SH-SY5Y (cell line): ENCODE data around the gene MACROD2.

ENCODE experiments used
- GATA2 ChIP-seq: IDR thresholded peaks from 2 replicates; pipeline ENCODE4 v1.6.1; 2011; ENCODE audit warnings: mild to moderate bottlenecking, low read depth, low read length
- GATA3 ChIP-seq: IDR thresholded peaks from 2 replicates; pipeline ENCODE4 v1.6.1; 2011; ENCODE audit warnings: low read depth, mild to moderate bottlenecking, low read length, moderate library complexity

The MACROD2 gene

DNA sequence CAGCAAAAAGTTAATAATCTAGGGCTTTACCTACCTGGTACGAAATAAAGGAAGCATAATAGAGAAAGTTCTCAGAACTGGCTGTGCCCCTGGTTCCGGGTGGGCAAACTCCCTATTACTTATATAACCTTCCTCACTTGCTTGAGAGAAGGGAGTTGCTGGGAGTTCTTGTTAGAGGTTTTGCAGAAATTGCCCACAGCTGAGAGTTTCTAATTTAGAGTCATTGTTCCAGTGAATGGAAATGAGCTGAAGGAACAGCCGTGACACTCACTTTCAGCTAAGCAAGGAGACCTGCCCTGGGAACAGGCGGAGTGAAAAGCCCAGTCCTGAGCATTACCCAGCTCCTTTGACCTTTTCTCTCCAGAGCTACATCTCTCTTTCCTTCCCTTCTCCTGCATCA lies 936.7 kb downstream of the MACROD2 start:
- no peak for TF ChIP-seq GATA2
- no peak for TF ChIP-seq GATA3

DNA sequence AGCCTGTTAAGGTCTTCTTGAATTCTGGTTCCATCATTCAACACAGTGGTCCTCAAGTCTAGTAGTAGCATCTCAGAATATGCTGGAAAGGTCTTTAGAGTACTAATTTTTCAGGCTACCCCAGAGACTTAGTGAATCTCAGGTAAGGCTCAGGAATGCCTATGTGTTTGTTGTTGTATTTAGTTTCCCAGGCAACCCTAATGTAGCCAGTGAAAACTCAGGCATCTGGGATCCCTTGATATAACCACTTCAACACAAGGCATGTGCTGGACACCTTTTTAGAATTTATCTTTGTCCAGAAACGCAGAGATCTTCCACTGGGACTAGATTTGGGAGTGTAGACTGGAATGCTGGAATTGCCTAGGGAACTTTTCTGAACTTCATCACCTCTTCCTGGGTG lies 940.0 kb downstream of the MACROD2 start:
- TF ChIP-seq GATA2 (no peak), GATA3 (no peak)

DNA sequence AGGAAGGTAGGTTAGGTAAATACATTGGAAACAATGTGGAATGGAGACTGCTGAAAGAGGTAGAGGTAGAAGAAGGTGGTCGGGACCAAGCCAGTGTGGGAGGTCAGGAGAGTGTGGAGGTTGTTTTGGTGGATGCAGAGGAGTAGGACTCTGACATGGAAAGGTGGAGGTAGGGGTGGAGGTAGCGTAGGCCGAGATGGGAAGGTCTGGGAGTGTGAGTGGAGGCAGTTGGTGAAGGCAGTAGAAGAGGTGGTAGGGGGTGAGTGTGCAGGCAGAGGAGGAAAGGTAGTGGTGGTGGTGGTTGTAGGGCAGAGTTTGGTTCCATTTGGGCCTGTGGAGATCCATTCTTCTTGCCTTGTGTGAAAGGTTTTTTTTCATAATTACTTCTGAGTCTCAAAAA lies 941.7 kb downstream of the MACROD2 start:
- no peak for TF ChIP-seq GATA2
- no peak for TF ChIP-seq GATA3

DNA sequence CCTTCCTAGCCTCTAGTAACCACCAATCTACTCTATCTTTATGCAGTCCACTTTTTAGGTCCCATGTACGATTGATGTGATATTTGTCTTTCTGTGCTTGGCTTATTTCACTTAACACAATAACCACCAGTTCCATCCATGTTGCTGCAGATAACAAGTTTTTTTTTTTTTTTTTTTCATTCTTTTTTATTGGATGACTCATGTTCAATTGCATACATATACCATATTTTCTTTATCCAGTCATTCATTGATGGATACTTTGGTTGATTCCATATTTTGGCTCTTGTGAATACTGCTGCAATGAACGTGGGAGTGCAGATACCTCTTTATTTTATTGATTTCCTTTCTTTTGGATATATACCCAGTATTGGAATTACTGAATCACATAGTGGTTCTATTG lies 942.5 kb downstream of the MACROD2 start:
- no peak for TF ChIP-seq GATA3
- TF ChIP-seq GATA2 = no peak

DNA sequence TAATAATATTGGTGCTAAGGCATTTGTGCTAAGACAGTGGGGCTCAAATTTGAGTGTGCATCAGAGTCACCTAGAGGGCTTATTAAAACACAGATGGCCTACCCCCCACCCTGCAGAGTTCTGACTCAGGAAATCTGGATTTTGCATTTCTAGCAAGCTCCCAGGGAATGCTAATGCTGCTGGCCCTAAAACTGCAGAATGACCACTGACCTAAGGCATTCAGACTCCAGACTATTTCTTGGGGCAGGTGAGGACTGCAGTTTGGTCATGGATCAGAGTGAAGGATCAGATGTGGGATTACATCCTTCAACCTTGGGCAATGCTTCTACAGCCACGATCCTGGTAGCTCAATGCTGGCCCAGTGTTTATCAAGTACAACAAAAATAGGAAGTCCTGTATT lies 952.2 kb downstream of the MACROD2 start:
- TF ChIP-seq GATA2 (no peak), GATA3 (no peak)

DNA sequence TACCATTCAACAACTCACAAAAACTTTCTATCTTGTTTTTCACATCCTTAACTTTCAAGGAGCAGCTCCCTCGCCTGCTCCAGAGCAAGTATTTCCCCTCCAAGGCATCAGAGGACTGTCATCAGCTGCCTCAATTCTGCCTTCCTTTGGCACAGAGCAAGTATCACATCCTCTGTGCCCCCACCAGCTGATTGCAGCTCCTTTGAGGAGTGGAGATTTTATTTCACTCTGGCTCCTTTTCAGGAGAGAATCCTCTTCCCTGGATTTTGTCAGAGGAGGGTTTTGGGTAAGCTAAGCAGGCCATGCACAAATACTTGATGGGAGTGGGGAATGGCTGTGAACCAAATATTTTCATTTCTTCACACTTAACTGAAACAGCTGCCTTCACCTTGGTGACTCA lies 952.6 kb downstream of the MACROD2 start:
- TF ChIP-seq GATA2 = no peak
- TF ChIP-seq GATA3 = no peak

DNA sequence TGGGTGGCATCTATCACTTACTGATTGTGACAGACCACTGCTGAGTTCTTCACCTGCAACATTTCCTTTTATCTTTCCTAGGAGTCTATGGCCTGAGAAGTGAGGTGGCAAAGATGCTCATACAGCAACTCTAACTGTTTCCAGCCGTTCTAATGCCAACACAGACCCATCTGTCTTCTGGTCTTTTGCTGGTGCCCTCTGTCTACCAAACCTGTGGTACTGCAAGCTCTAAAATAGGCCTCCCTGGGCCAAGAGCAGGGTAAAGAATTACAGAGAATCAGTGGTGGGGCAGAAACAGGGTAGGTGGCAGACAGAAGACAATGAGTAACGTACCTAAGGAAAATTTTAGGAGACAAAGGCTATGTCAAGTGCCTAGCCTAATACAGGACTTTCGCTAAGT lies 953.1 kb downstream of the MACROD2 start:
- TF ChIP-seq GATA2 (no peak), GATA3 (no peak)

DNA sequence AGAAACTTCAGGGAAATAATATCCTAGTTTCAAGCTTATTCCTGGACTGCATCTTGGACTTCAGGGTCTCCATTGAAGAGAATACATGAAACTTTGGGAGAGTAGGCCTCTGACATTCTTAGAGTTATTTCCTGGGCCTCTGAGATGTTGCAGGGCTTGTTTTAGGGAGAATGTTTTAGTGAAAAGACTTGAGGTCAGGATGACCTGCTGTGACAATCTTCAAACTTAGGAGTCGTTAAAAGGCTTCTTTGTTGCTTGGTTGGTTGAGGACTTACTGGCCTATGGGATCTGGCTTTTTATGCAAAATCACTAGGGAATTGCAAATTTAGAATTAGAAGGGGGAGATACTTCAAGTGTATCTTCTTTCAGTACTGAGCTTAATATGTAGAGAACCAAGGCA lies 955.3 kb downstream of the MACROD2 start:
- TF ChIP-seq GATA2 (no peak), GATA3 (no peak)

DNA sequence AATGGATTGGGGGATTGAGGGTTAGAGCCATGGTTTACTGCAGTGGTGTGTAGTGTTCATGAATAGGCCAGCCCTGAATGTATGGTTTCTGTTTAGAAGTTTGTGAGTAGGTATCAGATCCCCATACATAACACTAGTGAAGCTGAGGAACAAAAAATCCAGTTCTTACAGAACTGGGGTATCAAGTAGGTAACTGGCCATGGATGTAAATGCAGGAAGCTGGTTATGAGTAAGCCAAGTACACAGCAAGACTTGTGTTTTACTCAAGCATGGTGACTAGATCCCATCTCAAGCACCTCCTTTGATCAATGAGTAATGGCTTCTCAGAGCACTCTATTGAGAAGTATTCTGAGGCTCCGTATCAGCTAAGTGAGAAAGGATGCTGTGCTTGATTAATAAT lies 955.8 kb downstream of the MACROD2 start:
- TF ChIP-seq GATA2 (no peak), GATA3 (no peak)

DNA sequence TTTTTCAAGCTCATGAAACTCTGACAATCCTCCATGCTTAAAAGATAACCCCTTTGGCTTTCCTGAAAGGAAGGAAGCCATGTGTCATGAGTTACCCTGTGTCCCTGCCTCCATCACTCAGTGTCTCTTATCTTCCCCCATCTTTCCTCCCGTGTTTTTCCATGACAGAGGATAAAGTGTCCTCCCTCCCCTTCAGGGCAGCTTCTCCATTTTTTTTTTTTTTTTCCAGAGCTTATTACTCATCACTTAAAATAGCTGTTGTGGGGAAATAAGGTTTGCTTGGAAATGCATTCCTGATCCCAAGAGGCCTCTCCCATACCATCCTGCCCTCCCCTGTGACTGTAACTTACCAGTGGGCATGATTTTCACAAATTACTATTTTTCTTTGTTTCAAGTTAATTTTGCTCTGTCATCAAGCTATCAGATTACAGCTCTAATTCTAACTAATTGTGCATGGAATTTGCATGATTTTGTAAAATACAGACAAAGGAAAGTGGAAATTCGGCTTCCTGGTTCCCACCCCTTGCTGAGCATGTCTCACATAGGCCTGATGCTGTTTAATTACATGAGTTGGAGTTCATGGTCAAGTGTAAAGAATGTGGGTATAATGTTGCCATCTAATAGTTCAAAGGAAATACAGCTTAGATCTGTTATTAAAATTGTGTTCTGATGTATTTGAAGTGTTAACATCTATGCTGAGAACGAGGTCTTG lies 956.5 kb downstream of the MACROD2 start:
- TF ChIP-seq GATA2 (peak; percentile 34; the same call in 1 of the 2 replicates), GATA3 (no peak)

DNA sequence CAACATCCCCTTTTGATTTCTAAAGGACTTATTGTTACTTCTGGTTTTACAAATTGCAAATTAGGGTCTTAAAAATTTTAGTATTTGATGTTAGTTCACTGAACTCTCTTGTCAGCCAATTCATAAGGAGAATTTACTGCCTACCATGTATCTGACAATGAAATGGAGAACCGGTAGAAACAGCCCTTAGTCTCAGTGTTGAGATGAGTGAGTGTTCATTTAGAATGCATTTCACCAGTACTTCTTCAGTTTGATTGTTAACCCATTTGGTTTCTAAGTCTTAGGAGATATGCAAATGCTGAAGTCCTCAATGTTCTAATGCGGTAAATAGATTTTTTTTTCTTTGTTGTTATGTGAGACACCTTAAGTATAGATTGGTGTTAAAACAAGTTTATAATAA lies 958.4 kb downstream of the MACROD2 start:
- no peak for TF ChIP-seq GATA2
- no peak for TF ChIP-seq GATA3

DNA sequence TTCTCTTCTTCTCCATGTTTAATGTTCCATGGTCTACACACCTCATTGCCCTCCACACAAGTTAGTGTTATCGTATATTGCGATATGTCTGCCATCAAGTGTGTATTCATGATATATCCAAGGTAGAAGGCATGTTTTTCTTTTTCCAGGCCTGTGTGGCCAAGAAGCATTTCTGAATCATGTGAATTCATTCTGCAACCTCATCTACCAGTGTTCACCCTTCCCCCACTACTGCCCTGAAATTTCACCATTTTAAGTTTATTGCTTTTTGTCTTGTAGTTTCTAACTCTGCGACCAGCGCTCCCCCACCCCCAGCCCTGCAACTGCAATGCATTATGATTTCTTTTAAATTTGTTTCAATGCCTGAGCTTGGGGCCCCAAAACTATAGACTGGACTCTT lies 960.1 kb downstream of the MACROD2 start:
- TF ChIP-seq GATA2 (no peak), GATA3 (no peak)

DNA sequence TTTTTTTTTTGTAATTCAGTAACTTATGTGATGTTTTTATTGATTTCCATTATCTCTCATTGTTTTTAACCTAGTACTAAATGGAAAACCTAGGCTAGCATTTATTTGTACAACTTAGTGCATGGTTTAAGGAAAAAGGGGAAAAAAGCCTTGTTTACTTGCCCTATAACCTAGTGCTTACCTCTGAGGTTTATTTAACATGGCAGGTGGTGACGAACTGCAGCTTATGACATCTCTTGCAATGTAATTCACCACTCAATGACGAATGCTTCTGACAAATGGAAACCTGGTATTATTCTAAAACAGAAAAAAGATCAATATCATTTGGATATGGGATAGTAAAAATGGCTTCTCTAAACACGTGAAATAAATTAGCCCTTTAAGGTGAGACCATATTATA lies 960.7 kb downstream of the MACROD2 start:
- TF ChIP-seq GATA3 (no peak), GATA2 (no peak)

DNA sequence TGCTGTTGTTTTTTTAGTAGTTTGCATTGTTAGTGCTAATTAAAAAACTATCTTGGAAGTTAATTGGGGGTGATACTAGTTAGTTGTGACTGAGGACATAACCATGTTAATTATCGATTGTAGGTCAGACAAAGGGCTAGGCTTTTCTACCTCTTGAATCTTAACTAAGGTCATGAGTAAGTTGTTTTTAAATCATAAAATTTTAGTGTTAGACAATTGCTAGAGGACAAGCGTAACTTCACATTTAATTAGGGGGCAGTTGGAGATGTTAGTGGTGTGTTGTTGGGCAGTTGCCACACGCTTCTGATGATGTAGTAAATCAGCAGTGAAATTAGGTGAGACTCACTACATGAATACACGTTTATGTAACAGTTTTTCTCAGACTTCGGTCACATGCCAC lies 961.2 kb downstream of the MACROD2 start:
- TF ChIP-seq GATA2 (no peak), GATA3 (no peak)

DNA sequence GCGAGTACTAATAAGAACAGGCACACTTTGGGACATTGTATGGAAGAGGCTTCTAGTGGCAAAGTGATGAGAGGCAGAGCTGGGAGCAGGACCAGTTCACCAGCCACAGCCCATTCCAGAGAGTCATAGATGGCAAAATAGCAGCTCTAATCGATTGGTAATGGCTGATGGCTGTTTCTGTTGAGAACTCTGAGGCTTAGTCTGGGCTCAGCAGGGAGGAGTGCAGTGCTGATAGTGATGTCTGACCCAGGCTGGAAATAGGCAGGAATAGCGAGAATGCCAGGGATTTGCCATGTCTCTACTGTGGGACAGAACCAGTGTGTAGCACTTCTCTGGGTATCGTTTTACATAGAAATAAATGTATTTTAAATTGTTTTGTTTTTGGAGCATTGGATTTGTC lies 962.1 kb downstream of the MACROD2 start:
- no peak for TF ChIP-seq GATA3
- TF ChIP-seq GATA2 = no peak

DNA sequence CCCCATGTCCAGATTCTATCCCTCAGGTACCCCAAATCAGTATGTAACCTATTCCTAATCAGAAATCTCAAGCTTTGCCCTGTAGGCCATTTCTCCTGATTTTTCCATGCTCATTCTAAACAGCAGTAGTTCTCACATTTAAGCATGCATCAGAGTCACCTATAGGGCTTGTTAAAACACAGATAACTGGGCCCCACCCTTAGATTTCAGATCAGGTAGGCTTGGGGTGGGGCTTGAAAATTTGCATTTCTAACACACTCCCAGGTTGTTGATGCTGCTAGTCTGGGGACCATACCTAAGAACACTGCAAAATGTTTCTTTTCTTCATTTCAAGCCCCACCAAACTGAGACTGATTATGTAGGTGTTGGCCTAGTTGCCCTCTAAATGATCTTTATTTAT lies 963.3 kb downstream of the MACROD2 start:
- TF ChIP-seq GATA2 (no peak), GATA3 (no peak)
